ENCODE results near the gene BLM. TPM values are rescaled to one million over a fixed set of nuclear protein-coding genes. Genes with fewer than 3 reads are reported as not detected.
"Not testable (repeated sequence)": the region's sequence is repeated elsewhere in the genome, so short reads cannot be mapped to it uniquely, and the experiment has no call there.

The BLM gene
- total RNA-seq, 1 experiment from 2014 or later, result 13.1 TPM

DNA sequence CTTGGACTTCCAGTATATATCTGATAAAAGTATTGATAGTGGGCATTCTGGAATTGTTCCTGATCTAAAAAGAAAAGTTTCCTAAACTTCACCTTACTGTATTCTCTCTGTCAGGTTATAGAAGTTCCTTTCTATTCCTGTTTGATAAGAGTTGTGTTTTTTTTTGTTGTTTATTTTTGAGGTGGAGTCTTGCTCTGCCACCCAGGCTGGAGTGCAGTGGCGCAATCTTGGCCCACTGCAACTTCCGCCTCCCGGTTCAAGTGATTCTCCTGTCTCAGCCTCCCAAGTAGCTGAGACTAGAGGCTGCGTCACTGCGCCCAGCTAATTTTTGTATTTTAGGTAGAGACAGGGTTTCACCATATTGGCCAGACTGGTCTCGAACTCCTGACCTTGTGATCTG is 13.1 kb downstream of the BLM start:
- DNase-seq (ENCODE audit: low read depth), result no peak

DNA sequence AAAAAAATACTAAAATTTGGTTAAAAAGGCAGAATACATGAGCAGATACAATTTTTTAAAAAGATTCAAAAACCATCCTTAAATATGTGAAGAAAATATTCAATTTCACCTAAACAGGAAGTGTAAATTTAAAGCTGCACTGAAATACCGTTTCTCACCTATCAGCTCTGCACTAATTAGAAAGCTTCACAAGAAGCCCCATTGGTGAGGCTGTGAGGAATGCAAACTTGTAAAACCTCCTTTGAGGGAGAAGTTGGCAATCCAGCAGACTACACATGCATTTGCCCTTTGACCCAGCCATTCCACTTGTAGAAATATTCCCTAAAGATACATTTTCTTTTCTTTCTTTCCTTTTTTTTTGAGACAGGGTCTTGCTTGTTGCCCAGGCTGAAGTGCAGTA is 18.8 kb downstream of the BLM start:
- DNase-seq (ENCODE audit: low read depth), result no peak

DNA sequence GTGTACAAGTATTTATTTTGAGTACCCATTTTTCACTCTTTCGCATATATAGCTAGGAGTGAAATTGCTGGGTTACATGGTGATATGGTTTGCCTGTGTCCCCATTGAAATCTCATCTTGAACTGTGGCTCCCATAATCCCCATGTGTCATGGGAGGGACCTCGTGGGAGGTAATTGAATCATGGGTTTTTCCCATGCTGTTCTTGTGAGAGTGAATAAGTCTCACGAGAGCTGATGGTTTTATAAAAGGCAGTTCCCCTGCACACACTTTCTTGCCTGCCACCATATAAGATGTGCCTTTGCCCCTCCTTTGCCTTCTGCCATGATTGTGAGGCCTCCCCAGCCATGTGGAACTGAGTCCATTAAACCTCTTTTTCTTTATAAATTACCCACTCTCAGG is 23.4 kb downstream of the BLM start:
- not testable (repeated sequence) for DNase-seq (ENCODE audit: low read depth)

DNA sequence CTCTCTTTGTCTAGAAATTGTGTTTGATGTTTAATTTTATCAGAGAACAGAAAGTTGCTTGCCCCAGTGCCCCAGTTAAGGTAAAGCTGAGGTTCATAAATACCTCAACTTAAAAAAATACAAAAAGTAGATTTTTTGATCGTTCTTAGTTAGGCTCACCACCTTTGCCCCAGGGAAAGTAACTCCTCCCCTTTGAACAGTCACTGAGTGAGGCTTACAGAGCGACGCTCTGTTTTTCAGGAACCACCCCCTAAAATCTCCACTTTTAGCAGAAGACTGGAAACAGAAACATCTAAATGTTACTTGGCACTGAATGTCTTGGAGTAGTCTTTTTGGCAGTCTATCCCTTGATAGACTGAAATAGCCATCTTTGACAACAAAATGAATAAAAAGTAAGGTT is 24.9 kb downstream of the BLM start:
- no peak for DNase-seq (ENCODE audit: low read depth)

DNA sequence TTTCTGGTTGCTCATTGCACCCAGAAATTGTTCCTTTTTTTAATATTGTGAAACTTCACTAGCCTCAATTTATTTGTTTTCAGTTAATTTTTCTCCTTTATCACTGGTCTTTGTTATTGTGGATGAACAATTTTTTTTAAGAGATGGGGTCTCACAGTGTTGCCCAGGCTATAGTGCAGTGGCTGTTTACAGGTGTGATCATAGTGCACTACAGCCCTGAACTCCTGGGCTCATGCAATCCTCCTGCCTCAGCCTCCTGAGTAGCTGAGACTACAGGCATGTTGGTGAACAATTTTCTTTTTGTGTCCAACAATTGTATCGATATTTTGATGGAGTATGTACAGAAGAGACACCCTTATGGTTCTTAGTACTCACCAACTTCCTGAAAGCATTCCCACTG is 26.3 kb downstream of the BLM start:
- DNase-seq (ENCODE audit: low read depth), result no peak

DNA sequence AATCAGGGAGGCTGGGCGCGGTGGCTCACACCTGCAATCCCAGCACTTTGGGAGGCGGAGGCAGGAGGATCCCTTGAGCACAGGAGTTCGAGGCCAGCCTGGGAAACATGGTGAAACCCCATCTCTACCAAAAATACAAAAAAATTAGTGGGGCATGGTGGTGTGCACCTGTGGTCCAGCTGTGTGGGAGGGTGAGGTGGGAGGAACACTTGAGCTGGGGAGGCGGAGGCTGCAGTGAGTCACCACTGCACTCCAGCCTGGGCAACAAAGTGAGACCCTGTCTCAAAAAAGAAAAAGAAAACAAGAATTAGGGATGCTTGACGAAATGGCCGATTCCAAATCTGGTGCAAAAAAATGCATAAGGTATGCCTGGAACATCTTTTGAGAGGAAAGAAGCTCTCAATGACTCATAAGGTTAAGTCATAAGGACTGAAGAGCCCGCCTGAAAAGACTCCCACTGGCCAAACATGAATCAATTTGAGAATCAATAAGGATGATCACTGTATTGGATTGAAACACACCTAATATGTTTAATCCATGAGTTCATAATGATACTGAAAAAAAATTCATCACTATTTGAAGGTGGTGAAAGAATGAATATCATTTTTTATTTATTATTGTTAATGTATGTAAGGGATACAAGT is 27.7 kb downstream of the BLM start:
- no peak for DNase-seq (ENCODE audit: low read depth)

DNA sequence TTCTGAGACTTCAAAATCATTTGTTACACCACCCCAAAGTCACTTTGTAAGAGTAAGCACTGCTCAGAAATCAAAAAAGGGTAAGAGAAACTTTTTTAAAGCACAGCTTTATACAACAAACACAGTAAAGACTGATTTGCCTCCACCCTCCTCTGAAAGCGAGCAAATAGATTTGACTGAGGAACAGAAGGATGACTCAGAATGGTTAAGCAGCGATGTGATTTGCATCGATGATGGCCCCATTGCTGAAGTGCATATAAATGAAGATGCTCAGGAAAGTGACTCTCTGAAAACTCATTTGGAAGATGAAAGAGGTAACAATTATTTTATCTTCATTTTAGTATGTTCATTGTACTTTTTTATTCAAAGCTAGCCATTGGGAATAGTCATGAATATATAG is 32.6 kb downstream of the BLM start:
- no peak for DNase-seq (ENCODE audit: low read depth)

DNA sequence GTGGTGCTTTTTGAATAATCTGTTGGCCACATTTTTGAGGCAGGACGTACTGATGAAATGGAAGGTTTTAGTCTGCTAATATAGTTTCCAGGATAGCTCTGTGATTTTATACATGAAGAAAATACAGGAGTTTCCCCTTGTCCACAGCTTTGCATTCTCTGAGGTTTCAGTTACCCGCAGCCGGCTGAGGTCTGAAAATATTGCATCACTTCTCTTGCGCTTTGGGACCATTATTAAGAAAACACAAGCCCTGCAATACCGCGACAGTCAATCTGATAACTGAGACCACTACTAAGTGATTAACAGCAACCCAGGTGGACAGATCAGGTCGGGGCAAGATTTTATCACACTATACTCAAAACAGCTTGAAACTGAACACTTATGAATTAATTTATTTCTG is 33.0 kb downstream of the BLM start:
- no peak for DNase-seq (ENCODE audit: low read depth)

DNA sequence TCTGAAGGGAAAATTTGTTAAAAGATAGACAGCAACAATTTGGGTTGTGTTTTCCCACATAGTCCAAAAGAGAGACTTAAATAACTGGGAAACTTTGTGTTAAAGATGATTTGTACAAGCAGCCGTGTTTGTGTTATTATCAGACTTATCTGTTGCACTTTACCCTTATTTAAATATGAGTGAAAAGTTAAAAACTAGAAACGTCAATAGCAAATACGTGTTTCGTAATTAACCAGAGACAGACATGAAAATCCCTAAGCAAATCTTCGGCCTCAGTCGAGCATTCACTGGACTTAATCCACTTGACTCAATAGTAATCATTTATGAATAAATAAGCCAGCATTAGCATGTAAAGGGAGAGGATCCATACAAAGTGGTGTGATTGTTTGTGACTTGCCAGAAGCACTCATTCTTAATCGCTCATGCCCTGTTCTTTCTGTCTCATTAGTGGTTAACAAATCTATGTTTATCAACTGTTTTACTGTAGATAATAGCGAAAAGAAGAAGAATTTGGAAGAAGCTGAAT is 34.2 kb downstream of the BLM start:
- no peak for DNase-seq (ENCODE audit: low read depth)

DNA sequence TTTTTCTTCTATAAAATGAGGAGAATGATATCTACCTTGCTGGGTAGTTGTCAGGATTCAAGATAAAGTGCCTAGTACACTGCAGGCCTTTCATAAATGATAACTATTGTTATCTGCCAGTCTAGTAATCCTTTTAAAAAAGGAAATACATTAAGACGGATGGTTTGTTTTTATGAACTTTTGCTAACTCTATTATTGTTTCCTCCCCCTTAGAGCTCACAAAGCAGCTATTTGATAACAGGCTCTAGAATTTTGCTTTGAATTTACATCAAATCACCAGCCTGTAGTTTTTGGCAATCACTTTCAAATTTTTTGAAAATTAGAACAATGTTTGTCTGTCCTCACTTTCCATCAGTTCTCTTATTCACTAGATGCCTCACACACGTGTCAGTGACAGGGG is 39.8 kb downstream of the BLM start:
- no peak for DNase-seq (ENCODE audit: low read depth)

DNA sequence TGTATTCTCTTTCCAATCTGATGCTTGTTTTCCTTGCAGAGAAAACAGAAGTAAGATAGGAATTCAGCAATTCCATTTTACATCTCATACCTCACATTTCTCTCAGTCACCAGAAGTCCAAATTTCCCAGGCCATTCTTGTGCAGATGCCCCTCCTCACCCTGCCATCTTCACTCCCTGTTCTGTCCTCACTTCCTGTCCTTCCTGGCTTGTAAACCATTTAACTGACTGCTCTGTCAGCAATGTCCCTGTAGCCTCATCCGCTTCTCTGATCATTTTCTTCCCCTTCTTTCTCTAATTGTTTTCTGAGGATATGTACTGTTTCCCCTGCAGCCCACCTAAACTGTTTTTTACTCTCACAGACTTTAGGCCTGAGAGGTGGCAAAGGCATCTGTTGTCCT is 40.3 kb downstream of the BLM start:
- no peak for DNase-seq (ENCODE audit: low read depth)

DNA sequence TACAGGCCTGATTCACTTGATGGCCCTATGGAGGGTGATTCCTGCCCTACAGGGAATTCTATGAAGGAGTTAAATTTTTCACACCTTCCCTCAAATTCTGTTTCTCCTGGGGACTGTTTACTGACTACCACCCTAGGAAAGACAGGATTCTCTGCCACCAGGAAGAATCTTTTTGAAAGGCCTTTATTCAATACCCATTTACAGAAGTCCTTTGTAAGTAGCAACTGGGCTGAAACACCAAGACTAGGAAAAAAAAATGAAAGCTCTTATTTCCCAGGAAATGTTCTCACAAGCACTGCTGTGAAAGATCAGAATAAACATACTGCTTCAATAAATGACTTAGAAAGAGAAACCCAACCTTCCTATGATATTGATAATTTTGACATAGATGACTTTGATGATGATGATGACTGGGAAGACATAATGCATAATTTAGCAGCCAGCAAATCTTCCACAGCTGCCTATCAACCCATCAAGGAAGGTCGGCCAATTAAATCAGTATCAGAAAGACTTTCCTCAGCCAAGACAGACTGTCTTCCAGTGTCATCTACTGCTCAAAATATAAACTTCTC is 43.6 kb downstream of the BLM start:
- DNase-seq (ENCODE audit: low read depth), result no peak

DNA sequence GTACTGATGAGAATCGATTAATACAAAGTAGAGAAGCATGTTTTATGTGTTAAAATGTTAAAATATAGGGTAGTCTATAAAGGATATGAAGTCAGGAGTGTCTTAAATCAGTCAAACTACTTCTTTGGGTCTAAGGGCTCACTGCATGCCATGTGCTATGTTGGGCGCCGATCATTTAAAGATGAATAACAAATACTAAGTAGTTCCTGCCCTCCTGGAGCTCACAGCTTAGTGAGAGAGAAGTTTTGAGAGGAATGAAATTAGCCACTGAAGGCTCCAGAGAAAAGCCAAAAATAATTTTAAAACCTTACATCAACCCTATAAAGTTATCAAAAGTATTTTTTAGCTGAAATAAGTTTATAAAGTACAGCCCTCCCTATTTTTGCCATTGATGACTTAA is 44.5 kb downstream of the BLM start:
- DNase-seq (ENCODE audit: low read depth), result no peak

DNA sequence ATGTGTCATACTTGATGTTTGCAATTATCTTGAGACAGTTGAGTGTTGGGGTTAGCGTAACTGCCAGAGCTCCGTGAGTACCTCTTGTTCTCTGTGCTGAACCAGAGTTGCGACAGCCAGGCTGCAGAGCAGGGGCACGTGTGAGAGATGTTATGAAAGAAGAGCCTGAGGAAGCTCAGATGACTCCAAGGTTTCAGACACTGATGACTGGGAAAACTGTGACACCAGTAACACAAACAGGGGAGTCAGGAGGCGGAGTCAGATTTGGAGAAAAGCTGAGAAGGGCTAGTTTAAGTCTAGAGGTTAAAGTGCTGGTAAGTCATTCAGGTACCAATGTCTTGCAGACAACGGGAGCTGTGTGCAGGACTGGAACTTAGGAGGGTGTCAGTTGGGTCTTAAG is 45.0 kb downstream of the BLM start:
- DNase-seq (ENCODE audit: low read depth), result no peak

DNA sequence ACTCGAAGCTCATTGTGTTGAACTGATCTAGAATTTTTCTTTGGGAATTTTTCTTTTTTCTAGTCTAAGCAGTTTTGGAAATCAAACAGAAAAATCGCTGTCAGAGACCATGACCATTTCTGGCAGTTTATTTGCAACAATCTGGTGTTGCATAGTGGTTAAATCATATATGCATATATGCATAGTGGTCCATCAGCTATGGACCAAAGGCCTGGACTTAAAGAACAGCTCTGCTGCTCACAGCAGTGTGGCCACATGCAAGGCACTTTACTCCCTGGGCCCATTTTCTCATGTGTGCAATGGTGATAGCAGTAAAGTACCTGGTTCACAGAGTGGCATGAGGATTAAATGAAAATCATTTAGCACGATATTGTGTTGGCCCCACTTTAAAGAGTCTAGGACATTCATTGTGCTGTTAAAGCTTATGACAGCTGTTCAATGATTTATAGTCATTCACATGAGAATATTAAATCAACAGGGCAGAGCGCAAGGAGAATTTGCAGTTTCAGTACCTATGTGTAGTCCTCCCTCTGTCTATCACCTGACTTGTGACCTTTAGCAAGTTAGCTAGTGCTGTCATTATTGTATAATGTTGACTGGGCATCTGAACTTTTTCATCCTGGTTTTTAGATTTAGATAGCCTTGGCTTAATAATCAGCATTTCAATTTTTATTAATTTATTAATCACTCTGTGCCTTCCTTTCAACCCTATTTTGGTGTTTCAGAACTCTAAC is 46.4 kb downstream of the BLM start:
- DNase-seq (ENCODE audit: low read depth), result no peak

DNA sequence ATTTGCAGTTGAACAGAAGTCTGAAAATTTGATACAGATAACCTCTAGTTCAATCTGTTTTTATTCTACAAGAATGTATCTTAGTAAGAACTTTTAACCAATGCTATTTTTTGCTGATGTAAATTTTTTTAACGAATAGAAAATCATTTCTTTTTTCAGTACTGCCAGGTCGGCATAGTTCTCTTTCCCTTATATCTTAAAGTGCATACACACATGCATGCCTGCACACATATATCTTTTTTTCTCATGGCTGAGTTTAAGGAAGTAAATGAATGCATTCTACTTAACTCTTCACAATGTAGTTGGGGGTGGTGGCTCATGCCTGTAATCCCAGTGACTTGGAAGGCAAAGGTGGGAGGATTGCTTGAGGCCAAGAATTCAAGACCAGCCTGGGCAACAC is 48.4 kb downstream of the BLM start:
- DNase-seq (ENCODE audit: low read depth), result no peak

DNA sequence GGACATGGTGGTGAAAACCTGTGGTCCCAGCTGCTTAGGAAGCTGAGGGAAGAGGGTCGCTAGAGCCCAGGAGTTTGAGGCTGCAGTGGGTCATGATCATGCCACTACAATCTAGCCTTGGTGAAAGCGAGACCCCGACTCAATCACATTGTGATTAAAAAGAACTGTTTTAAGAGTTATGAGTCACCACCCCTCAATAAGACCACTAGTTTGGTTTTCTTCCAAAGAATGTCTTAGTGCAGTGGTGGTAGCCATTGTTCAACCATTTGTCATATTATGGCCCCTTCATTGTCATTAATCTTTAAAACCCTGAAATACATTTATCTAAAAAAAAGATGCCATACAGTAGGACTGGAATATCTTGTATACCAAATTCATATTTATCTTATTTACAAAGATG is 48.8 kb downstream of the BLM start:
- DNase-seq (ENCODE audit: low read depth), result peak; percentile 31

DNA sequence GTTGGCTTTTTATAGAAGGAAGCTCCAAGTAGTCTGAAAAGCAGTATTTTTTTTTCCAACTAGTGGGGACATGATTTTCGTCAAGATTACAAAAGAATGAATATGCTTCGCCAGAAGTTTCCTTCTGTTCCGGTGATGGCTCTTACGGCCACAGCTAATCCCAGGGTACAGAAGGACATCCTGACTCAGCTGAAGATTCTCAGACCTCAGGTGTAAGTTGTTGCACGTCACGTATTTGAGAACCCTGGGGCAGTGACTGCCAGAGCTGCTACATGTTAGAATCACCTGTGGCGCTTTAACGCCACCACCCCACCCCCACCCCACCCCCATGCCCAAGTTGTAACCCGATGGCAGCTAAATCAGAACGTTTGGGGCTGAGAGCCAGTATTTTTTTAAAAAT is 52.2 kb downstream of the BLM start:
- DNase-seq (ENCODE audit: low read depth), result no peak

DNA sequence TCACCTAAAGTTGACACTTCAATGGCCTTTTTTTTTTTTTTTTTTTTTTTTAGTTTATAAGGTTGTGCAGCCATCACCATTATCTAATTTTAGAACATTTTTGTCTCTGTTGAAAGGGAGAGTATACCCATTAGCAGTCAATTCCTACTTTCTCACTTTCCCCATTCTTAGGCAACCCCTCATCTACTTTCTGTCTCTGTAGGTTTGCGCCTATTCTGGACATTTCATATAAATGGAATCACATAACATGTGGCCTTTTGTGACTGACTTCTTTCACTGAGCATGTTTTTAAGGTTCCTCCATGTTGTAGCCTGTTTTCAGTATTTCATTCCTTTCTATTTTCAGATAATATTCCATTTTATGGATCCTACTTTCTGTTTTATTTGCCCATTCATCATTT is 56.3 kb downstream of the BLM start:
- DNase-seq (ENCODE audit: low read depth), result no peak

DNA sequence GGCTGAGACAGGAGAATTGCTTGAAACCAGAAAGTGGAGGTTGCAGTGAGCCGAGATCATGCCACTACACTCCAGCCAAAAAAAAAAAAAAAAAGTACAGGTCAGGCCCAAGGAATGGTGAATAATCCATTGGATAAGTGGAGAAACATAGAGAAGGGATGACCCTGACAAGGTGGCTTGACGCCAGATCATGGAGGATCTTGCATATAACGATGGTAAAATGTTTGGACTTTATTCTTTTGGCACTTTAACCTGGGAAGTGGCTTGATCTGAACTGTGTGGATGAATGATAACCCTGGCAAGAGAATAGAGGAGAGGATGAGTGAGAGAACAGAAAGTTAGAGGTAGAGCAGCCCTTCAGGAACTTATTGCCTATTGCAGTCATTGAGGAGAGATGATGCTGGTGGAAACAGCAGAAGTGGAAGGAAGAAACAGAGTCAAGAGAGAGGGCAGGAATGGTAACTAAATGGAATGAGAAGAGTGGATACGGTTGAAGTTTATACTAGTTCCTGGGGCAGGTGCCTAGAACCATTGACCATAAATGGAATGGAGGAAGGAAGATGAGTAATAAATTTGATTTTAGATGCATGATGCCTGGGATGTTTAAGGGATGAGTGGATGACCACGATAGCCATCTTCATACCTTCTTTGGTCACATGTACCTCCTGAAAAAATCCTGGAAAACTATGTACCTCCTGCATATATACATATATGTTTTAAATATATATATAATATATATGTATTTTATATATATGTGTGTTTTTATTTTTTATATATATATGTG is 57.8 kb downstream of the BLM start:
- peak; percentile 90 for DNase-seq (ENCODE audit: low read depth)

DNA sequence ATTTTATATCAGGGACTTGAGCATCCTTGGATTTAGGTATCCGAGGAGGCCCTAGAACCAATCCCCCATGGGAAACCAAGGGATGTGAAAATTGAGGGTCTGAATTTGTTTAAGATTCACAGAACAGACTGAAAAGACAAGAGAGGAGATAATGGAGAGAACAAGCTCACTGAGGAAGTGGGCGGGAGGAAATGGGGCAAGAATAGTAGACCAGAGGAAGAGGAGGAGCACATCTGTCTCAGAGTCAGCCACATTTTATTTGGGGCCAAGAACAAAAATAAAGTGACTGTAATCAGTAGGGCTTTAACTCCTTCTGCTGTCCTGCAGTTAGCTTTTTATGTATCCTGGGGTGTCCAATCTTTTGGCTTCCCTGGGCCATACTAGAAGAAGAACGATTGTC is 63.8 kb downstream of the BLM start:
- no peak for DNase-seq (ENCODE audit: low read depth)

DNA sequence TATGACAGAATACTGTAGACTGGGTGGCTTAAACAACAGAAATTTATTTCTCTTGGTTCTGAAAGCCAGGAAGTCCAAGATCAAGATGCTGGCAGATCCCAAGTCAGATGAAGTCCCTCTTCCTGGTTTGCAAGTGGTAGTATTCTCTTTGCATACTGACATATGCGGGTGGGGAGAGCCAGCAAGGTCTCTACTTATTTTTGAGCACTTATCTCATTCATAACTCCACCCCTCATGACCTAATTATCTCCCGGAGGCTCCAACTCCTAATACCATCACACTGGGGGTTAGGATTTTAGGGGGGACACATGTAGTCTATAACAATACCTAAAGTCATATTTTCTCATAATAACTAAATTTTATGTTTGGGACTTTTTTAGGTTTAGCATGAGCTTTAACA is 65.3 kb downstream of the BLM start:
- no peak for DNase-seq (ENCODE audit: low read depth)

All from HT1080 (cell line).